MM.1S (cell line): ENCODE results near the gene ADISSP.

Experiments
- CTCF ChIP-seq: fragments of 300-600 bp; sonication (generic); IDR thresholded peaks from 2 replicates; pipeline ENCODE4 v1.5.1; 2016; ENCODE audit warnings: antibody characterized with exemption, low read length, mixed read lengths
- EZH2 ChIP-seq: fragments of 300-600 bp; sonication (generic); optimal IDR thresholded peaks from 2 replicates; pipeline ENCODE3; 2017; ENCODE audit warnings: low read depth, mild to moderate bottlenecking, antibody characterized with exemption, low read length, mixed read lengths

DNA sequence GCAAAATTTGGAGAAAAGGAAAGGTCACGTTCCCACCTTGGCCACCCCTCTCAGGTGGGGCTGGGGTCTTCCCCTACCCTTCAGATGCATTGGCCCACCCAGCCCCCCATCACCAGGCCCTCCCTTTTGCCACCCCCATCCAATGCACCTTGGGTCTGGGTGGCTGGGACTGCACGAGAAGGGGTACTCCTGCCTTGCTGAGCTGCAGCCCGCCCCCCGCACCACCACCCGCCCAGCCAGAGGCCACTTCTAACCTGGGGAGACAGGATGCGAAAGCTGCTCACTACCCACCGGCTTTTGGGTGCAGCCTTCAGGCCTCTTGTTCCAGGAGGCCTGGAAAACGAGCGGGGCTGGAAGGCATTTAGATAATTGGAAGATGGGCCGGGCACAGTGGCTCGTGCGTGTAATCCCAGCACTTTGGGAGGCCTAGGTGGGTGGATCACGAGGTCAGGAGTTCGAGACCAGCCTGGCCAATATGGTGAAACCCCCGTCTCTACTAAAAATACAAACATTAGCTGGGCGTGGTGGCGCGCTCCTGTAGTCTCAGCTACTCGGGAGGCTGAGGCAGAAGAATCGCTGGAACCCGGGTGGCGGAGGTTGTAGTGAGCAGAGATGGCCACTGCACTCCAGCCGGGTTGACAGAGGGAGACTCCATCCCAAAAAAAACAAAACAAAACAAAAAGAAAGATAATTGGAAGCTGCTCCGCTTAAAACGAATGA is 27.3 kb upstream of the ADISSP start:
- TF ChIP-seq CTCF (no peak), EZH2 (no peak)
